Neuronal stem cell (in vitro differentiated cells): ENCODE measurements around the gene TCF4.

Experiments used
- DNase-seq: peaks from one replicate; pipeline ENCODE4 v3.0.0-alpha.2; 2013; ENCODE audit warnings: low spot score
- H2AFZ ChIP-seq: one replicate; pipeline ENCODE4 v1.6.1; 2013; ENCODE audit warnings: mild to moderate bottlenecking, low read length, inconsistent platforms
- H2AK5ac ChIP-seq: 2 replicates; pipeline ENCODE4 v1.6.1; 2013; ENCODE audit warnings: low read depth, mild to moderate bottlenecking, inconsistent platforms, low read length, moderate library complexity, mixed read lengths
- H2BK120ac ChIP-seq: 2 replicates; pipeline ENCODE4 v1.6.1; 2013; ENCODE audit warnings: low read depth, mild to moderate bottlenecking, inconsistent platforms, low read length, moderate library complexity, mixed read lengths
- H2BK12ac ChIP-seq: one replicate; pipeline ENCODE4 v1.6.1; 2013; ENCODE audit warnings: low read length, inconsistent platforms
- H2BK15ac ChIP-seq: 2 replicates; pipeline ENCODE4 v1.6.1; 2013; ENCODE audit warnings: mild to moderate bottlenecking, low read length, inconsistent platforms, mixed read lengths
- H2BK5ac ChIP-seq: one replicate; pipeline ENCODE4 v1.6.1; 2013; ENCODE audit warnings: inconsistent platforms, mild to moderate bottlenecking, low read length, moderate library complexity
- H3K14ac ChIP-seq: one replicate; pipeline ENCODE4 v1.6.1; 2013; ENCODE audit warnings: low read length, inconsistent platforms
- H3K18ac ChIP-seq: 2 replicates; pipeline ENCODE4 v1.6.1; 2013; ENCODE audit warnings: low read length, inconsistent platforms
- H3K23ac ChIP-seq: 2 replicates; pipeline ENCODE4 v1.6.1; 2013; ENCODE audit warnings: low read depth, mild to moderate bottlenecking, mixed read lengths, low read length, inconsistent platforms; ENCODE audit not compliant: poor library complexity
- H3K27ac ChIP-seq: replicated peaks from 3 replicates; pipeline ENCODE4 v1.5.1; 2013; ENCODE audit warnings: low read length, inconsistent platforms
- H3K27me3 ChIP-seq, 3 experiments: 2 replicates each; pipeline ENCODE4 v1.6.1; 2013; ENCODE audit warnings: low read length in 3 of 3, mild to moderate bottlenecking in 2 of 3, inconsistent platforms in 1 of 3, low read depth in 1 of 3, mixed read lengths in 1 of 3, moderate library complexity in 1 of 3; ENCODE audit not compliant: control insufficient read depth in 3 of 3, insufficient read depth in 3 of 3
- H3K36me3 ChIP-seq, 2 donors: replicated peaks in 1 of 2; 2 replicates each; pipeline ENCODE4 v1.6.1; 2013; ENCODE audit warnings: low read length in 2 of 2; ENCODE audit not compliant: control insufficient read depth in 2 of 2, insufficient read depth in 2 of 2
- H3K4ac ChIP-seq: 2 replicates; pipeline ENCODE4 v1.6.1; 2013; ENCODE audit warnings: inconsistent platforms, mild to moderate bottlenecking, low read length, moderate library complexity
- H3K4me1 ChIP-seq, 2 donors: 1 replicate in 1 of 2; 2 replicates in 1 of 2; pipeline ENCODE4 v1.6.1; 2013; ENCODE audit warnings: low read length in 2 of 2, low read depth in 1 of 2; ENCODE audit not compliant: control insufficient read depth in 2 of 2, insufficient read depth in 1 of 2
- H3K4me2 ChIP-seq: one replicate; pipeline ENCODE4 v1.6.1; 2013; ENCODE audit warnings: mild to moderate bottlenecking, low read length, inconsistent platforms; ENCODE audit not compliant: insufficient read depth, poor library complexity, severe bottlenecking
- H3K4me3 ChIP-seq, 2 donors: 2 replicates each; pipeline ENCODE4 v1.5.1; 2013; ENCODE audit warnings: low read length in 2 of 2, mild to moderate bottlenecking in 2 of 2, inconsistent platforms in 1 of 2, moderate library complexity in 1 of 2
- H3K79me1 ChIP-seq: one replicate; pipeline ENCODE4 v1.6.1; 2013; ENCODE audit warnings: low read depth, mild to moderate bottlenecking, inconsistent platforms, low read length, moderate library complexity
- H3K9ac ChIP-seq: one replicate; pipeline ENCODE4 v1.6.1; 2013; ENCODE audit warnings: mild to moderate bottlenecking, low read depth, low read length, inconsistent platforms; ENCODE audit not compliant: poor library complexity
- H3K9me3 ChIP-seq, 2 donors: replicated peaks in 1 of 2; 2 replicates each; pipeline versions ENCODE3 to v1.6.1; 2013; ENCODE audit warnings: low read length in 2 of 2, mild to moderate bottlenecking in 2 of 2, inconsistent platforms in 1 of 2, low read depth in 1 of 2, mixed read lengths in 1 of 2, moderate library complexity in 1 of 2; ENCODE audit not compliant: control insufficient read depth in 2 of 2, insufficient read depth in 1 of 2
- H4K8ac ChIP-seq: one replicate; pipeline ENCODE4 v1.6.1; 2013; ENCODE audit warnings: low read depth, mild to moderate bottlenecking, inconsistent platforms, low read length, moderate library complexity
- H4K91ac ChIP-seq: one replicate; pipeline ENCODE4 v1.6.1; 2013; ENCODE audit warnings: low read length, low read depth, mild to moderate bottlenecking, inconsistent platforms; ENCODE audit not compliant: poor library complexity
- WGBS, 2 donors: extraction: QIAGEN DNeasy Blood & Tissue Kit; methylation state at CpG; one replicate each; pipeline ENCODE4 v1.1.7; 2013; ENCODE audit warnings: missing lambda C conversion rate in 2 of 2, mixed read lengths in 1 of 2; ENCODE audit not compliant: insufficient read length in 2 of 2, insufficient replicate concordance in 1 of 2; ENCODE audit errors: extremely low coverage in 2 of 2; 5-methylcytosine and 5-hydroxymethylcytosine counted together

Gene TCF4

DNA sequence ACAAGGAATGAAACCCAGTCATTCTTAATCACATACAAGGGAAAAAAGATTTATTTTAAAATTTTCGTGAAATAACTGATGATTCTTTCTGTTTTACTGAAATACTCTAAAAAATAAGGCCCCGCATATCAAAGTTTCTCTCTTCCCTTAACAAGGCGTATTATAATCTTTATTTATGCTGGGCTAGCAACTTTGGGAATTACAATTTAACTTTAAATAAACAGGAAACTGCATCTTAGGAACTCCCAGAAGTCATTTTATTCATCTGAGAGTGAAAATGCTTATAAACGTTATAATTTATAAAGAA, 166.7 kb downstream of the TCF4 start:
- Histone ChIP-seq H3K9me3 (no peaks in the 10 kb centered on the region), H3K27ac (no peak overlapping the region), H2AFZ (no peak overlapping the region), H3K23ac (no peak overlapping the region), H2BK15ac (no peak overlapping the region), H2BK12ac (no peak overlapping the region), H2BK120ac (no peak overlapping the region), H3K14ac (no peak overlapping the region), H2AK5ac (no peak overlapping the region), H3K27me3 (no peaks in the 10 kb centered on the region), H3K79me1 (no peaks in the 10 kb centered on the region), H3K4me1 (peaks cover 6 to 18% of the 10 kb centered on the region in 2 donors), H3K9ac (no peak overlapping the region), H4K8ac (no peak overlapping the region), H4K91ac (no peak overlapping the region), H2BK5ac (no peak overlapping the region), H3K4ac (no peak overlapping the region), H3K36me3 (no peaks in the 10 kb centered on the region), H3K18ac (no peak overlapping the region), H3K4me2 (no peak overlapping the region), H3K4me3 (no peak overlapping the region)
- no peak for DNase-seq
- WGBS, 2 donors = no CpG with 5 or more reads among the region's 4 CpGs

GRCh38 chr18:55420665-55421307, 167.2 kb downstream of the TCF4 start:
- no peak overlapping the region for H2BK120ac ChIP-seq
- no peak overlapping the region for H3K18ac ChIP-seq
- WGBS, 2 donors = no CpG with 5 or more reads among the region's 6 CpGs
- no peaks in the 10 kb centered on the region for H3K36me3 ChIP-seq
- H3K4me3 ChIP-seq = no peak overlapping the region
- H3K79me1 ChIP-seq = no peaks in the 10 kb centered on the region
- no peaks in the 10 kb centered on the region for H3K9me3 ChIP-seq
- no peak overlapping the region for H3K4me2 ChIP-seq
- no peak overlapping the region for H3K4ac ChIP-seq
- peaks cover 6 to 18% of the 10 kb centered on the region in 2 donors for H3K4me1 ChIP-seq
- H2BK12ac ChIP-seq = no peak overlapping the region
- H3K9ac ChIP-seq = no peak overlapping the region
- no peak overlapping the region for H2AFZ ChIP-seq
- H2AK5ac ChIP-seq = no peak overlapping the region
- H4K91ac ChIP-seq = no peak overlapping the region
- no peak overlapping the region for H2BK5ac ChIP-seq
- no peak overlapping the region for H4K8ac ChIP-seq
- H3K27me3 ChIP-seq = no peaks in the 10 kb centered on the region
- DNase-seq = no peak
- no peak overlapping the region for H2BK15ac ChIP-seq
- H3K27ac ChIP-seq = peak overlapping the region; percentile 8
- no peak overlapping the region for H3K23ac ChIP-seq
- no peak overlapping the region for H3K14ac ChIP-seq

GRCh38 chr18:55419947-55420664, 167.9 kb downstream of the TCF4 start:
- H3K14ac ChIP-seq = no peak overlapping the region
- no peaks in the 10 kb centered on the region for H3K27me3 ChIP-seq
- H4K8ac ChIP-seq = no peak overlapping the region
- no peak overlapping the region for H3K9ac ChIP-seq
- no peak overlapping the region for H2BK15ac ChIP-seq
- H4K91ac ChIP-seq = no peak overlapping the region
- no peak overlapping the region for H2BK120ac ChIP-seq
- H3K18ac ChIP-seq = no peak overlapping the region
- H3K36me3 ChIP-seq = no peaks in the 10 kb centered on the region
- no peak overlapping the region for H2BK12ac ChIP-seq
- no peak overlapping the region for H2BK5ac ChIP-seq
- H3K27ac ChIP-seq = peak overlapping the region; percentile 8
- H3K79me1 ChIP-seq = no peaks in the 10 kb centered on the region
- no peak overlapping the region for H3K4me3 ChIP-seq
- H3K23ac ChIP-seq = no peak overlapping the region
- WGBS, 2 donors = 100% methylated on average over 1 of the region's 7 CpGs; no CpG with 5 or more reads in 1 of the 2 donors
- H3K4ac ChIP-seq = no peak overlapping the region
- no peak overlapping the region for H2AFZ ChIP-seq
- H3K4me1 ChIP-seq = peaks cover 6 to 18% of the 10 kb centered on the region in 2 donors
- no peak for DNase-seq
- H2AK5ac ChIP-seq = no peak overlapping the region
- no peaks in the 10 kb centered on the region for H3K9me3 ChIP-seq
- no peak overlapping the region for H3K4me2 ChIP-seq

DNA sequence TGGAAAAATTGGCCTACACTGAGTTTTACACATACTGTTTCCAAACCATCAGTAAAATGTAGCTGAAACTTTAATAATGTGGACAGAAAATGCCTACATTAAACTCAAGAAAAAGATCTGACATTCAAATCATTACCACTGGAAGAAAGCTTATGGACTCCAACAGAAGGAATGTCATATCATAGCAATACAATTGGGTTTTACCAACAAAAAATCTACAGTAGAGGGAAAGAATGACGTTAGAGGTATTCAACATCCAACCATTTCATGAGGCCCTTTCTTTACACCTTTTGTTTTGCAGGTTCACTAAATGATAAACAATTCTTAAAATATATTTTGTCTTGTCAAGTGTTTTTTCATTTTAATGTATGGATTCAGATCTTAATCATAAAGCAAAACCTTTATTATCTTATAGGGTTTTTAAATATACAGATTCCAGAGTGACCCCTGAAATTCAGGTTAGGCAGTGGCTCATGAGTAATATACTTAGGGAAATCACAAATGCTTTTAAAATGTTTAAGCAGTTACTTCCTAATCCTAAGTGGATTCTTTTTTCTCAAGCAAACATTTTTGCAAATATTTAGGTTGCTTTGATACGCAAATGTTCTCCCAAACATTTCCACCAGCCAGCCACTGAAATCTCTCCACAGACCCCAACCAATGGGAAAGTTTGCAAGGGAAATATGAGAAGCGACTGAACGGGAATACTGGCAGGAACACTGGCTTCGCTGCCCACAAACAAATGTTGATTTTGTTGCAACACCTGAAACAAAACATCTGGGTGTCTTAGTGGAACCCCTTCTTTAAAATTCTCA, 168.7 kb downstream of the TCF4 start:
- Histone ChIP-seq H3K4me3 (no peak overlapping the region), H2BK12ac (no peak overlapping the region), H3K9me3 (no peaks in the 10 kb centered on the region), H3K18ac (no peak overlapping the region), H2BK15ac (no peak overlapping the region), H3K4me1 (peaks cover 6 to 18% of the 10 kb centered on the region in 2 donors), H3K36me3 (no peaks in the 10 kb centered on the region), H3K27me3 (no peaks in the 10 kb centered on the region), H4K8ac (no peak overlapping the region), H2AK5ac (no peak overlapping the region), H3K23ac (no peak overlapping the region), H3K4me2 (no peak overlapping the region), H3K14ac (no peak overlapping the region), H3K9ac (no peak overlapping the region), H3K27ac (no peak overlapping the region), H2BK120ac (no peak overlapping the region), H2AFZ (no peak overlapping the region), H3K4ac (no peak overlapping the region), H3K79me1 (no peaks in the 10 kb centered on the region), H2BK5ac (no peak overlapping the region), H4K91ac (no peak overlapping the region)
- DNase-seq = no peak
- no CpG with 5 or more reads among the region's 5 CpGs for WGBS, 2 donors
